ENCODE measurements around the gene DYSF. TPM values are rescaled to one million over a fixed set of nuclear protein-coding genes. Genes with fewer than 3 reads are reported as not detected.

The DYSF gene
- total RNA-seq, 1 experiment from 2014 or later = 5.5 TPM

DNA sequence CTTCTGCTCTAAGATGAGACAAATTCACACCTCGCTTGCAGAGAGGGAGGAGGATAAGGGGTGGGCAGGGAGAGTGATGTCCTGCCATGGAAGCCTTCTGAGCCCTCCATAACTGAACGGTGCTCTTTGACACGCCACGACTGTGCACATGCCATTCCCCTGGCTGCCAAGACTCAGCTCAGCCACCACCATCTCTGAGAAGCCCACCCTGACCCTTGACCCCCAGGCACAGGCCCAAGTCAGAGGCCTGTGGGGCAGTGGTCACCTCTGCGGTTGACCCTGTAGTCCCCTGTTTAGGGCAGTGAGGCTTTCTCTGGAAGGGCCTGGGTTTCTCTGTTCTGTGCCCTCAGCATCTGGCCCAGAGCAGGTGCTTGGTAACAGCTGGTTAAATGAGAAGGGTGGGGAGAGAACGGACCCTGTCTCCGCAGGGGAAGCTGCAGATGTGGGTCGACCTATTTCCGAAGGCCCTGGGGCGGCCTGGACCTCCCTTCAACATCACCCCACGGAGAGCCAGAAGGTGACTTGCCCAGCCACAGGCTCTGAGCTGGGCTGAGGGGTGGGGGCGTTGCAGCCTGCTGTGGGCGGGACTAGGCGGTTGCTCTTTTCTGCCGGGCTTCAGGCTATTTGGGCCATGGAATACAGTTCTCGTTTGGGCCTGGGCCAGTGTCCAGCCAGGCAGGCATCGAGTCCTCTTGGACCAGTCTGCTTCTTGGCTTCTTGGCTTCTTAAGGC lies 215.1 kb downstream of the DYSF start:
- no peak overlapping the region for H3K14ac ChIP-seq (ENCODE audit: insufficient read depth, low read length)

More for the DNA sequence above, 215.1 kb downstream of the DYSF start:
- Histone ChIP-seq H3K4ac (ENCODE audit: low read depth, low read length) (no peak overlapping the region), H3K27me3 (ENCODE audit: insufficient read depth, low read length) (no peaks in the 10 kb centered on the region), H4K91ac (ENCODE audit: insufficient read length, low read depth, low read length) (no peak overlapping the region), H3K56ac (ENCODE audit: insufficient read length, low read depth, low read length) (no peak overlapping the region), H4K8ac (replicated peaks; ENCODE audit: insufficient read length, low read depth, low read length) (no peak overlapping the region), H2BK12ac (ENCODE audit: insufficient read length, low read depth, low read length) (no peak overlapping the region), H2AK5ac (ENCODE audit: insufficient read length, low read length) (no peak overlapping the region), H3K9ac (ENCODE audit: extremely low read depth, insufficient read length, low read length) (no peak overlapping the region), H3K4me1 (ENCODE audit: insufficient read depth, low read length) (no peaks in the 10 kb centered on the region), H4K5ac (ENCODE audit: insufficient read length, low read depth, low read length) (no peak overlapping the region), H2BK120ac (ENCODE audit: low read depth, low read length, poor library complexity, severe bottlenecking) (no peak overlapping the region), H2BK20ac (ENCODE audit: low read depth, low read length, poor library complexity, severe bottlenecking) (no peak overlapping the region), H3K79me1 (ENCODE audit: insufficient read depth, low read depth, low read length, poor library complexity, severe bottlenecking) (no peaks in the 10 kb centered on the region), H3K4me2 (ENCODE audit: insufficient read depth, insufficient read length, low read length) (no peak overlapping the region), H3K18ac (ENCODE audit: insufficient read length, low read depth, low read length) (no peak overlapping the region), H3K27ac (ENCODE audit: insufficient read length, low read depth, low read length) (no peak overlapping the region), H2BK15ac (ENCODE audit: low read depth, low read length) (no peak overlapping the region), H3K9me3 (ENCODE audit: control insufficient read depth, low read depth, low read length) (no peaks in the 10 kb centered on the region), H2AFZ (ENCODE audit: low read length) (no peak overlapping the region), H3K23ac (ENCODE audit: insufficient read length, low read depth, low read length) (no peak overlapping the region), H2BK5ac (ENCODE audit: insufficient read length, low read length) (no peak overlapping the region), H3T11ph (ENCODE audit: low read length) (no peak overlapping the region), H3K23me2 (ENCODE audit: insufficient read length, low read depth, low read length, poor library complexity, severe bottlenecking) (peaks cover 3% of the 10 kb centered on the region), H4K20me1 (ENCODE audit: control insufficient read depth, insufficient read depth, insufficient read length) (no peaks in the 10 kb centered on the region), H3K79me2 (ENCODE audit: insufficient read depth, low read length) (no peaks in the 10 kb centered on the region)
- WGBS (ENCODE audit: extremely low coverage, insufficient read length, low lambda C conversion rate) = no CpG with 5 or more reads among the region's 17 CpGs
- Mint-ChIP-seq H3K9me3 (no peaks in the 10 kb centered on the region; a peak in 1 of 5 replicates), H3K27me3 (ENCODE audit: low read depth) (no peaks in the 10 kb centered on the region), H3K4me1 (peaks cover 0 to 3% of the 10 kb centered on the region in 2 experiments; a peak in 1 of 4 replicates), H3K27ac (no peak overlapping the region; a peak in 1 of 7 replicates), H3K4me3 (no peak overlapping the region), H3K36me3 (ENCODE audit: insufficient read depth in 1 of 3, low read depth in 3 of 3) (no peaks in the 10 kb centered on the region; a peak in 3 of 7 replicates)
- TF ChIP-seq, protein P1, sequence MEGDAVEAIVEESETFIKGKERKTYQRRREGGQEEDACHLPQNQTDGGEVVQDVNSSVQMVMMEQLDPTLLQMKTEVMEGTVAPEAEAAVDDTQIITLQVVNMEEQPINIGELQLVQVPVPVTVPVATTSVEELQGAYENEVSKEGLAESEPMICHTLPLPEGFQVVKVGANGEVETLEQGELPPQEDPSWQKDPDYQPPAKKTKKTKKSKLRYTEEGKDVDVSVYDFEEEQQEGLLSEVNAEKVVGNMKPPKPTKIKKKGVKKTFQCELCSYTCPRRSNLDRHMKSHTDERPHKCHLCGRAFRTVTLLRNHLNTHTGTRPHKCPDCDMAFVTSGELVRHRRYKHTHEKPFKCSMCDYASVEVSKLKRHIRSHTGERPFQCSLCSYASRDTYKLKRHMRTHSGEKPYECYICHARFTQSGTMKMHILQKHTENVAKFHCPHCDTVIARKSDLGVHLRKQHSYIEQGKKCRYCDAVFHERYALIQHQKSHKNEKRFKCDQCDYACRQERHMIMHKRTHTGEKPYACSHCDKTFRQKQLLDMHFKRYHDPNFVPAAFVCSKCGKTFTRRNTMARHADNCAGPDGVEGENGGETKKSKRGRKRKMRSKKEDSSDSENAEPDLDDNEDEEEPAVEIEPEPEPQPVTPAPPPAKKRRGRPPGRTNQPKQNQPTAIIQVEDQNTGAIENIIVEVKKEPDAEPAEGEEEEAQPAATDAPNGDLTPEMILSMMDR (conservative IDR thresholded peaks at IDR 0.05) = no peak
- peak; percentile 29 for DNase-seq

All from H9 (cell line).